ENCODE measurements around the gene PHC2.

DNA sequence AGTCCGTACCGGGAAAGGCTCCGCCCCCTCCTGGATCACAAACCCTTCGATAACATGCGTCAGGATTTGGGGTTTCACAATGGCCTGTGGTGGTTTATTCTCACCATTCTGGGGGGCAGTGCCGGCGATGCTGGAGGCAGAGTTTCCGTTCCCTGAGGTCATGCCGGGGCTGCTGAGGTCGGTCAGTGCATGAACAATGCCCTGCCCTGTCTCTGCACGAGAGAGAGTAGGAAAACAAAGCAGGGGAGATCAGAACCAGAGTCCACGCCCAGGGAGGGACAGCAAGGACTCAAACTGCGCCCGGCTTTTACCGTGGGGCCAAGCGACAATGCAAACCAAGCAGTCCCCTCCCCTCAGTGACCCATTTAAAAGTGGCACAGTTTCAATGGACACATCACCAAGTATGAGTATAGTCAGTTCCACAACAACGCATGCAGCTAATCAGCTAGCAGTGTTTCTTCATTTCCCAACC, 96.8 kb downstream of the PHC2 start:
- TF ChIP-seq EP300 (IDR thresholded peaks at IDR 0.05) (peak; percentile 7), POLR2AphosphoS5 (IDR thresholded peaks at IDR 0.05) (peak in 2 of 3 donors; percentile 35 to 67)
- TF ChIP-seq, protein P1, sequence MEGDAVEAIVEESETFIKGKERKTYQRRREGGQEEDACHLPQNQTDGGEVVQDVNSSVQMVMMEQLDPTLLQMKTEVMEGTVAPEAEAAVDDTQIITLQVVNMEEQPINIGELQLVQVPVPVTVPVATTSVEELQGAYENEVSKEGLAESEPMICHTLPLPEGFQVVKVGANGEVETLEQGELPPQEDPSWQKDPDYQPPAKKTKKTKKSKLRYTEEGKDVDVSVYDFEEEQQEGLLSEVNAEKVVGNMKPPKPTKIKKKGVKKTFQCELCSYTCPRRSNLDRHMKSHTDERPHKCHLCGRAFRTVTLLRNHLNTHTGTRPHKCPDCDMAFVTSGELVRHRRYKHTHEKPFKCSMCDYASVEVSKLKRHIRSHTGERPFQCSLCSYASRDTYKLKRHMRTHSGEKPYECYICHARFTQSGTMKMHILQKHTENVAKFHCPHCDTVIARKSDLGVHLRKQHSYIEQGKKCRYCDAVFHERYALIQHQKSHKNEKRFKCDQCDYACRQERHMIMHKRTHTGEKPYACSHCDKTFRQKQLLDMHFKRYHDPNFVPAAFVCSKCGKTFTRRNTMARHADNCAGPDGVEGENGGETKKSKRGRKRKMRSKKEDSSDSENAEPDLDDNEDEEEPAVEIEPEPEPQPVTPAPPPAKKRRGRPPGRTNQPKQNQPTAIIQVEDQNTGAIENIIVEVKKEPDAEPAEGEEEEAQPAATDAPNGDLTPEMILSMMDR (IDR thresholded peaks at IDR 0.05) = no peak
